ENCODE results near the gene BRI3.

Gene BRI3

DNA sequence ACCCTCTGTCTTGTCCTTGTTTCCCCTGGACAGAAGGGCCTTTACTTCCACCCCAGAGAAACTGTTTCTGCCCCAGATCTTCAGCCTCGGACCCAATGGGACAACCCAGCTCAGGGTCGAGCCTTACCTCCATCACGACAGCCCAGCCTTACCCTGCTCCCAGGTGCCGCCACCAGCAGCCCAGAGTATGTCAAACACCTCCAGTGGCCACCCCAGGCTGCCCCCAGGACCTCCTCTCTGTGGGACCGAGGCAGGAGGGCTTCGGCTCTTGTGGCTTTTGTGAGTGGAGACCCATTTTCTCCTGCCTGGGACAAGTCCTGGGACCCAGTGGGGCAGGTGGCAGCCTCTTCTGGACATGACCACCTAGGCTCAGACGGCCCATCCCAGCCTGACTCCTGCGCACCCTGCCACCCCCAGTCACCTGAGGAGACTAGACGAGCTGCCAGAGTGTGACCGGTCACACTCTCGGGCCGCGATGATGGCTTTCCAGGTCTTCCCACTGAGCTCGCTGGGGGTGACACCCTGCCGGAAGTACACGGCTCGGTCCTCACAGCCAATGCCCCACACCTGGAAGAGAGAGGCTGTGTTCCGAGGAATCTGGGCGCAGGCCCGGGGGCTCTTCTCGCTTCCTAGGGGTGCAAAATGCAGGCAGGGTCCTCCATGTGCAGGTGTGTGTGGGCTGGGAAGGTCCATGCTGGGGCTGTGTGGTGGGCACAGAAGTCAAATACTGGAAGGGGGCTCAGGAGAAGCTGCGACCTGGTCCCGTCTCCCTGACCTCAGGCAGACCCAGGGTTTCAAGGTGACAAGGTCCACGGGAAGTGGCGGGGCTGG is 44.9 kb upstream of the BRI3 start:
- H4K91ac ChIP-seq (ENCODE audit: low read length): no peak overlapping the region
- H3K23ac ChIP-seq (ENCODE audit: low read length in 2 of 2): no peak overlapping the region
- peaks cover 5% of the 10 kb centered on the region for H3K4me1 ChIP-seq (ENCODE audit: control insufficient read depth, insufficient read depth, low read depth, low read length)
- H4K8ac ChIP-seq (ENCODE audit: low read length): no peak overlapping the region
- H2BK5ac ChIP-seq (ENCODE audit: low read depth, low read length, poor library complexity, severe bottlenecking): no peak overlapping the region
- no peaks in the 10 kb centered on the region for H3K79me1 ChIP-seq (replicated peaks; ENCODE audit: low read length, poor library complexity, severe bottlenecking)
- H3K4me3 ChIP-seq (ENCODE audit: insufficient read depth in 1 of 2, low read depth in 1 of 2, low read length in 2 of 2): no peak overlapping the region
- no peak overlapping the region for H2BK15ac ChIP-seq (ENCODE audit: low read depth, poor library complexity, severe bottlenecking)
- no peaks in the 10 kb centered on the region for H3K9me3 ChIP-seq (ENCODE audit: control insufficient read depth, low read length)
- no peak overlapping the region for H2AFZ ChIP-seq (ENCODE audit: low read depth, low read length)
- no peak for DNase-seq
- no peak overlapping the region for H3K9ac ChIP-seq (ENCODE audit: low read length)
- H3K4me2 ChIP-seq (ENCODE audit: low read length, poor library complexity, severe bottlenecking): no peak overlapping the region
- H3K27ac ChIP-seq (ENCODE audit: low read length, poor library complexity, severe bottlenecking): no peak overlapping the region
- no peak overlapping the region for H2AK5ac ChIP-seq (ENCODE audit: low read length, severe bottlenecking)
- H3K4ac ChIP-seq (ENCODE audit: low read depth in 1 of 2, low read length in 2 of 2): no peak overlapping the region
- H3K14ac ChIP-seq (ENCODE audit: low read length in 2 of 2): no peak overlapping the region
- no peaks in the 10 kb centered on the region for H3K27me3 ChIP-seq (ENCODE audit: control insufficient read depth in 1 of 2, insufficient read depth in 1 of 2, low read length in 2 of 2)
- whole genome bisulfite sequencing: 96% methylated on average over 25 of the region's 25 CpGs
- no peak overlapping the region for H2BK12ac ChIP-seq (ENCODE audit: low read length in 2 of 2)
- no peak overlapping the region for H2BK120ac ChIP-seq (ENCODE audit: low read depth, low read length)
- H3K18ac ChIP-seq (ENCODE audit: low read depth in 1 of 2, low read length in 2 of 2): no peak overlapping the region
- H3K36me3 ChIP-seq (ENCODE audit: control insufficient read depth in 1 of 2, insufficient read depth in 2 of 2, low read depth in 1 of 2, low read length in 2 of 2): peaks cover 29 to 78% of the 10 kb centered on the region in 2 experiments

DNA sequence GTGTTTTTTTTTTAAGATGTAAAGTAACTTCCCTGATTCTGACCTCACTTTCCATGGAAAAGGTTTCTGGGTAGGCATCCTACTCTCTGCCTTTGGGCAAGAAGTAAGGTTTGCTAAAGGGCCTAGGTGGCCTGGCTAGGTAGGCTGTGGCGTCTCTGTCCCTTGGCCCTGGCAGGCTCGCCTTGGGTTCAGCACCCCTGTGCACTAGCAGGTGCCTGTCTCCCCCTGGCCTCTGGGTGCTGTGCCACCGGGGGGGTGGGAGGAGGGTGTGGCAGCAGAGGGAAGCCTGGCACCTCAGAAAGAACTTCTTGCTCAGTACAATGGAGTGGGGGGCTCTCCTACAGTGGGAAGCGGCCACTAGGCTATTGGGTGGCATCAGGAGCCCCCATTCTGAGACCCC is 43.4 kb upstream of the BRI3 start:
- Histone ChIP-seq H2BK5ac (ENCODE audit: low read depth, low read length, poor library complexity, severe bottlenecking) (no peak overlapping the region), H3K36me3 (ENCODE audit: control insufficient read depth in 1 of 2, insufficient read depth in 2 of 2, low read depth in 1 of 2, low read length in 2 of 2) (peaks cover 35 to 74% of the 10 kb centered on the region in 2 experiments), H2AFZ (ENCODE audit: low read depth, low read length) (no peak overlapping the region), H3K9ac (ENCODE audit: low read length) (no peak overlapping the region), H4K8ac (ENCODE audit: low read length) (no peak overlapping the region), H3K27ac (ENCODE audit: low read length, poor library complexity, severe bottlenecking) (no peak overlapping the region), H2BK12ac (ENCODE audit: low read length in 2 of 2) (no peak overlapping the region), H4K91ac (ENCODE audit: low read length) (no peak overlapping the region), H2AK5ac (ENCODE audit: low read length, severe bottlenecking) (no peak overlapping the region), H2BK15ac (ENCODE audit: low read depth, poor library complexity, severe bottlenecking) (no peak overlapping the region), H3K4me1 (ENCODE audit: control insufficient read depth, insufficient read depth, low read depth, low read length) (peaks cover 5% of the 10 kb centered on the region), H3K4me2 (ENCODE audit: low read length, poor library complexity, severe bottlenecking) (no peak overlapping the region), H3K4ac (ENCODE audit: low read depth in 1 of 2, low read length in 2 of 2) (no peak overlapping the region), H2BK120ac (ENCODE audit: low read depth, low read length) (no peak overlapping the region), H3K4me3 (ENCODE audit: insufficient read depth in 1 of 2, low read depth in 1 of 2, low read length in 2 of 2) (no peak overlapping the region), H3K14ac (ENCODE audit: low read length in 2 of 2) (no peak overlapping the region), H3K79me1 (replicated peaks; ENCODE audit: low read length, poor library complexity, severe bottlenecking) (no peaks in the 10 kb centered on the region), H3K23ac (ENCODE audit: low read length in 2 of 2) (no peak overlapping the region), H3K18ac (ENCODE audit: low read depth in 1 of 2, low read length in 2 of 2) (no peak overlapping the region), H3K9me3 (ENCODE audit: control insufficient read depth, low read length) (no peaks in the 10 kb centered on the region), H3K27me3 (ENCODE audit: control insufficient read depth in 1 of 2, insufficient read depth in 1 of 2, low read length in 2 of 2) (no peaks in the 10 kb centered on the region)
- DNase-seq: no peak
- WGBS: 100% methylated on average over 4 of the region's 4 CpGs

DNA sequence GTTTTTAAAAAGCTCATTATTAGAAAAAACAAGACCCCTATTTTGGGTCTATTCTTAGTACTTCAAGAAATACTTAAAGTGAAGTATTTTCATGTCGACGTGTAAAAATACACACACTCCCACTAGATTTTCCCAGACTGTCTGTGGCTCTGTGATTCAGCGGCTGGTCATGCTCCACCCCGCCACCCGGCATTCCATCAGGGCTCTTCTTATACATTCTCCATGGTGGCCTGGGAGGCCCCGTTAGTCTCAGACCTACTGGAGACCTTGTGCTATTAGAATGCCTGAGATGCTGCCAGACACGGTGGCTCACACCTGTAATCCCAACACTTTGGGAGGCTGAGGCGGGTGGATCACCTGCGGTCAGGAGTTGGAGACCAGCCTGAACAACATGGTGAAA is 42.5 kb upstream of the BRI3 start:
- Histone ChIP-seq H2BK15ac (ENCODE audit: low read depth, poor library complexity, severe bottlenecking) (no peak overlapping the region), H3K9me3 (ENCODE audit: control insufficient read depth, low read length) (no peaks in the 10 kb centered on the region), H3K79me1 (replicated peaks; ENCODE audit: low read length, poor library complexity, severe bottlenecking) (peaks cover under 1% of the 10 kb centered on the region), H2AK5ac (ENCODE audit: low read length, severe bottlenecking) (no peak overlapping the region), H3K4me3 (ENCODE audit: insufficient read depth in 1 of 2, low read depth in 1 of 2, low read length in 2 of 2) (no peak overlapping the region), H3K36me3 (ENCODE audit: control insufficient read depth in 1 of 2, insufficient read depth in 2 of 2, low read depth in 1 of 2, low read length in 2 of 2) (peaks cover 35 to 74% of the 10 kb centered on the region in 2 experiments), H3K4me2 (ENCODE audit: low read length, poor library complexity, severe bottlenecking) (no peak overlapping the region), H2AFZ (ENCODE audit: low read depth, low read length) (no peak overlapping the region), H2BK12ac (ENCODE audit: low read length in 2 of 2) (no peak overlapping the region), H2BK120ac (ENCODE audit: low read depth, low read length) (no peak overlapping the region), H4K8ac (ENCODE audit: low read length) (no peak overlapping the region), H3K4ac (ENCODE audit: low read depth in 1 of 2, low read length in 2 of 2) (no peak overlapping the region), H3K27ac (ENCODE audit: low read length, poor library complexity, severe bottlenecking) (no peak overlapping the region), H3K9ac (ENCODE audit: low read length) (no peak overlapping the region), H3K4me1 (ENCODE audit: control insufficient read depth, insufficient read depth, low read depth, low read length) (peaks cover 5% of the 10 kb centered on the region), H2BK5ac (ENCODE audit: low read depth, low read length, poor library complexity, severe bottlenecking) (no peak overlapping the region), H3K14ac (ENCODE audit: low read length in 2 of 2) (no peak overlapping the region), H3K27me3 (ENCODE audit: control insufficient read depth in 1 of 2, insufficient read depth in 1 of 2, low read length in 2 of 2) (no peaks in the 10 kb centered on the region), H3K23ac (ENCODE audit: low read length in 2 of 2) (no peak overlapping the region), H4K91ac (ENCODE audit: low read length) (no peak overlapping the region), H3K18ac (ENCODE audit: low read depth in 1 of 2, low read length in 2 of 2) (no peak overlapping the region)
- DNase-seq: peak; percentile 19
- 83% methylated on average over 7 of the region's 9 CpGs for WGBS

DNA sequence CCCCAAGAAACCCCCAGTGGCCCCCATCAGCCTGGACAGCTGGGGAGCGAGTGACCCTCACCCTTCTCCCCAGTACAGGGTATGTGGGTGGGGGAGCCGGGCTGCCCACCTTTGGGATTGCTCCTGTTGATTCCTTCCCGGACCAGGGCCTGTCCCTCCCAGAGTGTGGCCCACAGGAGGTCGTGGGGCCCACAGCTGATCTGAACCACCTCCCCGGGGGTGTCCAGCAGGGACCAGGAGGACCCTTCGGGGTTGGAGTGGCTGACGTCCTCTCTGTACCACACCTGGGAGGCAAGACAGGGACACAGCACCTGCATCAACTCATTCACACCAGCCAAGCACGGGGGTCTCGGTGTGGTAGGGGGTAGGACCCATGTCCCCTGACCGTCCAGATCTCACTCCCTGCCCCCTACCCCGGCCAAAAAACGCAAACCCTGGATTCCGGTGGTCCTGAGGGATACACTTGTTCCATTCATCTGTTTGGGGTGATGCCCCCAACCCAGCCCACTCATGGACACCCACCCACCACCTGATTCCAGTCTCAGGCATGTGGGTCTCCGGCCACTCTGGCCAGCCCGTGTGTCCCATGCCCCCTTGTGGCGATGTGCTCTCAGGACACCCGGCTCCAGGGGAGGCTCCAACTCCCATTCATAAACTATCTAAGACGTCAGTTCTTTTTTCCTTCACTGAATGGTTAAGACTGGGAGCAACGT is 40.4 kb upstream of the BRI3 start:
- Histone ChIP-seq H4K91ac (ENCODE audit: low read length) (no peak overlapping the region), H4K8ac (ENCODE audit: low read length) (no peak overlapping the region), H3K14ac (ENCODE audit: low read length in 2 of 2) (no peak overlapping the region), H3K27ac (ENCODE audit: low read length, poor library complexity, severe bottlenecking) (no peak overlapping the region), H2AFZ (ENCODE audit: low read depth, low read length) (no peak overlapping the region), H2BK5ac (ENCODE audit: low read depth, low read length, poor library complexity, severe bottlenecking) (no peak overlapping the region), H2AK5ac (ENCODE audit: low read length, severe bottlenecking) (no peak overlapping the region), H3K4me3 (ENCODE audit: insufficient read depth in 1 of 2, low read depth in 1 of 2, low read length in 2 of 2) (no peak overlapping the region), H3K9me3 (ENCODE audit: control insufficient read depth, low read length) (no peaks in the 10 kb centered on the region), H3K9ac (ENCODE audit: low read length) (no peak overlapping the region), H3K79me1 (replicated peaks; ENCODE audit: low read length, poor library complexity, severe bottlenecking) (peaks cover 12% of the 10 kb centered on the region), H3K27me3 (ENCODE audit: control insufficient read depth in 1 of 2, insufficient read depth in 1 of 2, low read length in 2 of 2) (no peaks in the 10 kb centered on the region), H3K4me2 (ENCODE audit: low read length, poor library complexity, severe bottlenecking) (no peak overlapping the region), H2BK12ac (ENCODE audit: low read length in 2 of 2) (no peak overlapping the region), H3K36me3 (ENCODE audit: control insufficient read depth in 1 of 2, insufficient read depth in 2 of 2, low read depth in 1 of 2, low read length in 2 of 2) (peaks cover 39 to 85% of the 10 kb centered on the region in 2 experiments), H2BK15ac (ENCODE audit: low read depth, poor library complexity, severe bottlenecking) (no peak overlapping the region), H3K18ac (ENCODE audit: low read depth in 1 of 2, low read length in 2 of 2) (no peak overlapping the region), H3K4me1 (ENCODE audit: control insufficient read depth, insufficient read depth, low read depth, low read length) (peaks cover 9% of the 10 kb centered on the region), H3K4ac (ENCODE audit: low read depth in 1 of 2, low read length in 2 of 2) (no peak overlapping the region), H3K23ac (ENCODE audit: low read length in 2 of 2) (no peak overlapping the region), H2BK120ac (ENCODE audit: low read depth, low read length) (no peak overlapping the region)
- WGBS: 70% methylated on average over 18 of the region's 19 CpGs
- peak; percentile 53 for DNase-seq
